NT2/D1 (cell line): ENCODE data around the gene ACTR2.

Experiments used
- SUZ12 ChIP-seq: IDR thresholded peaks from 2 replicates; pipeline ENCODE4 v1.6.1; 2011; ENCODE audit not compliant: insufficient read length, insufficient read depth; ENCODE audit errors: extremely low read depth
- YY1 ChIP-seq: IDR thresholded peaks from 2 replicates; pipeline ENCODE4 v1.6.1; 2011; ENCODE audit not compliant: insufficient read length, insufficient read depth
- ZNF274 ChIP-seq: IDR thresholded peaks from 2 replicates; pipeline ENCODE4 v1.6.1; 2011; ENCODE audit warnings: mild to moderate bottlenecking, low read depth, low read length

- TF ChIP-seq YY1: no peak
- no peak for TF ChIP-seq ZNF274
- TF ChIP-seq SUZ12: no peak
These were observed 54.9 kb downstream of the ACTR2 start for GRCh38 chr2:65282477-65283053.
